GM19238 (cell line): ENCODE data around the gene HNRNPDL.
"Not testable (repeated sequence)": the region's sequence is repeated elsewhere in the genome, so short reads cannot be mapped to it uniquely, and the experiment has no call there.

Experiments
- DNase-seq: peaks from one replicate; pipeline ENCODE4 v3.0.0; 2011; ENCODE audit warnings: low spot score; ENCODE audit not compliant: insufficient read length

Gene HNRNPDL

GRCh38 chr4:82433791-82434190 lies 3.5 kb upstream of the HNRNPDL start:
- no peak for DNase-seq

DNA sequence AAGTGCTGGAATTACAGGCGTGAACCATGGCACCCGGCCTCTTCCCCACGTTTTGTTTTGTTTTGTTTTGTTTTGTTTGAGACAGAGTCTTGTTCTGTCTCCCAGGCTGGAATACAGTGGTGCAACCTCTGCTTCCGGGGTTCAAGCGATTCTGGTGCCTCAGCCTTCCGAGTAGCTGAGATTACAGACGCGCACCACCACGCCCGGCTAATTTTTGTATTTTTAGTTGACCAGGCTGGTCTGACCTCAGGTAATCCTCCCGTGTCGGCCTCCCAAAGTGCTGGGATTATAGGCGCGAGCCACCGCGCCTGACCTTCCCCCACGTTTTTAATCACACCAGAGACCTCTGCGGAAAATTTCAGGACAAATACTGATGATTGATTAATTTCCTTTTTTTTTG lies 2.3 kb upstream of the HNRNPDL start:
- no peak for DNase-seq

DNA sequence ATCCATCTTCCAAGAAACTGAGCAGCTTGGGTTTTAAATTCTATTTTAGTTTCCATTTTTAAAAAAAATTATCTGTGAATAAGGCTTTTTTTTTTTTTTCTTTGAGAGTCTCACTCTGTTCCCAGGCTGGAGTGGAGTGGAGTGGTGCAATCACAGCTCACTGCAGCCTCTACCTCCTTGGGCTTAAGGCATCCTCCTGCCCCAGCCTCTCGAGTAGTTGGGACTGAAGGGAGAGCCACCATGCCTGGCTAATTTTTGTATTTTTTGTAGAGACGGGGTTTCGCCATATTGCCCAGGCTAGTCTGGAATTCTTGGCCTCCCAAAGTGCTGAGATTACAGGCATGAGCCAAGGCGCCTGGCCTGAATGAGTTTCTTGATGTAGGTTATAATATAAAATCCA lies 1.6 kb upstream of the HNRNPDL start:
- DNase-seq = no peak

DNA sequence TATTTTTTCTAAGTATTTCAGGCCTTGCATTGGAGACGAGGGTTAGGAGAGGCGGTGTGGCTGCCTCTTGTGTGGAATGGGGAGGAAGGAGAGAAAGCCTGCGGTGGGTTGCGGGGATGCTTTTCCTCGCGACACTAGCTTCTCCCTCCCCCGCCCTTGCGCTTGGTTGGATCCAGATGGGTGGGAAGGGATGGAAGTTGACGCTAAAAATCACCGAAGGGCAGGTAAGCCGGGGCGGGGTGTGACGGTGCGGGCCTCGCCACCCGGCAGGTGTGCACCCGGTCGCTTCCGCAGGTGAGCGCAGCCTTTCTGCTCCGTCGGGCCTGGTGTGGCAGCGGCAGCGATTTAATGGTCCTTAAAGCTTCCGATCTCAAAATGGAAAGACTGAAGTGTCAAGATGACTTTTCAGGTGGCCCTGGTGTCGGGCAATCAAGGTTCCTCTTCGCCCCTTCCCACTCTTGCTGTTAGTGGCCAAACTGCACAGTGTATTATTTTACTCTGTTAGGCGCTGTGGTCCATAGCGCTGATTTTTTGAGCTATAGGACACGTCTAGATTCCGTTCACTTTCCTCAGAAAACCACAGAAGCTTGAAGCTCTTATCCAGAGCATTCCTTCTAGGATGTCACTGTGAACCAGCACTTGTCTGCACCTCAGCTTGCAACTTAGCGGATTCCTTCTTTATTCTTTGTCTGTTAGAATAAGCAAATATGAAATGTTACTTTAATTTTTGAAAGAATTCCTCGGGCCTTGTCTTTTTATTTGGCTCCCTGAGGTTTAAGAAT lies 893 bp upstream of the HNRNPDL start:
- peak; percentile 13 for DNase-seq

DNA sequence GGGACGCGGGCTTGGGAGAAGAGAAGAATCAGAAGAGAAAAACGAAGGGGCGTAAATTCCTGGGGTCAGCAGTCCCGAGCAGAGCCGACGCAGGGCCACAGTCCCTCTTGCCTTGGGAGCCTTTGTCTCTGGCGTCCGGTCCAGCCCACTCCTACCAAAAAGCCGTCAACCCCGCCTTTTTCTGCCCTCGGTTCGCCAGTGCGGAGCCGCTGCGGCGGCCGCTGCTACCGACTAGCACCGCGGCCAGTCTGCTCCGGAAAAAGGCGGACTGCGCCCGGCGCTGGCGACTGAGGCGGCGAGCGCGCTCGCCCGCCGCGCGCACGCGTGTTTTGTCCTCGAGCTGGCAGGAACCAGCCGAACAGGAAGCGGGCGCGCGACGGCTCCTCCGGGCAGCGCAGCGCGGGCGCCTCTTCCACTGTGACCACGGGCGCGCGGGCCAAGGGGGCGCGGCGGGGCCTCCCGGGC lies 502 bp downstream of the HNRNPDL start:
- no peak for DNase-seq

GRCh38 chr4:82428969-82429727 lies 1.1 kb downstream of the HNRNPDL start:
- peak; percentile 90 for DNase-seq

DNA sequence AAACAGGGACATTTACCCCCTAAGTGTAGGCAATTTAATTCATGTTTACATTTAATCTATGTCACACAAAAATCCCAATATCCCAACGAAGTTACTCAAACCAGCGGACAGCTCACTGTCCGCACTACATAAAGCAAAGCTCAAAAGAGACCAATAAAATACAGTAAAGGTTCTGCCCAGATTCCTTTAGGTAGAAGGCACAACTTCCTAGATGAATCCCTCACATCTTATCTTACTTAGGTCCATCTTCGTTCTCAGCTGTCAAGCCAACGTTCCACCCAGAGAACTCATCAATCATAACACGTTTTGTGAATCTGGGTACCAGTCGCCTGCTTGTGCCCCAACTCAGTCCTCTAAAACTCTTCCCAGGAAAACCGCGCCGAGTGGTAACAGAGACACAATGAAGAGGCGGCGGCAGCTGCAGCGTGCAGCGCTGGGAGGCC lies 1.7 kb downstream of the HNRNPDL start:
- no peak for DNase-seq

GRCh38 chr4:82425478-82425877 lies 4.8 kb downstream of the HNRNPDL start:
- no peak for DNase-seq

DNA sequence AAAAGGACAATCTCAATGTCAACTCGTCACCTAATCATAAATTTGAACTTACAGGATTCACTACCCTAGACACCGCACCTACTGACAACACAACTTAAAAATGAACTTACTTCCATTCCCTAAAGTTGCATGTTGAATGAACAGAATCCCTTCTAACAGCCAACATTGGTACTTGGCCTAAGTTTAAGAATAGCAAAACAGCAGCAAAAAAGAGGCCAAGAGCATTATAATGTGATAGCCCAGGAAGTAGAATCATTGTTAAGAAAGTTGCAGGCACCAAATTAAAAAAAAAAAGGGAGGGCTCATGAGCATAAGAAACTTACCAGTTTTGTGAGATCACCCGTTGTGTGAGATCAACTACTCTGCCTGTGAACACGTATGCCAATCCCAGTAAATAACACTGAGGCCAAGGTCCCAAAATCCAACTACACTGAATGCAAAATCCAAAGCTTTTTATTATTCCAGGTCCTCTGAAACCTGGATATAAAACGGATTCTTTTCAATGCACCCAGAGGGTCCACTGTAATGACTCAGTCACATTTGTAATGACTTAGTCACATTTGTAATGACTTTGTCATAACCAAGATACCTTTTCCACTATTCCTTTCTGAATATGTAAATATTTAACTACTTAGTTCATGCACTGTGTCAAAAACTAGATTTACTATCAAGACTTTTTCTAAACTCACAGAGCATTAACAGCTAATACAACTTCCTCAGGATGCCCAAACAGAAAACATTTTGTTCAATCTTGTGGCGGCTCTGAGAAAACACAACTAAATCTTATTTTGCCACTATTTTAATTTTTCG lies 6.8 kb downstream of the HNRNPDL start:
- DNase-seq = no peak

GRCh38 chr4:82422616-82423015 lies 7.6 kb downstream of the HNRNPDL start:
- DNase-seq = no peak

- no peak for DNase-seq
Observed at GRCh38 chr4:82421796-82422560, 8.3 kb downstream of the HNRNPDL start.

GRCh38 chr4:82419451-82419850 lies 10.8 kb downstream of the HNRNPDL start:
- no peak for DNase-seq

DNA sequence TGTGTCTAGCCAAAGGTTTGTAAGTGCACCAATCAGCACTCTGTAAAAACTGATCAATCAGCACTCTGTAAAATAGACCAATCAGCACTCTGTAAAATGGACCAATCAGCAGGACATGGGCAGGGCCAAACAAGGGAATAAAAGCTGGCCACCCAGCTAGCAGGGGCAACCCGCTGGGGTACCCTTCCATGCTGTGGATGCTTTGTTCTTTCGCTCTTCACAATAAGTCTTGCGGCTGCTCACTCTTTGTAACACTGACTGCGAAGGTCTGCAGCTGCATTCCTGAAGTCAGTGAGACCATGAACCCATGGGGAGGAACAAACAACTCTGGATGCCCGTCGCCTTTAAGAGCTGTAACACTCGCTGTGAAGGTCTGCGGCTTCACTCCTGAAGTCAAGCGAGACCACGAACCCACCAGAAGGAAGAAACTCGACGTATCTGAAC lies 14.3 kb downstream of the HNRNPDL start:
- no peak for DNase-seq

GRCh38 chr4:82415061-82415460 lies 15.2 kb downstream of the HNRNPDL start:
- DNase-seq = not testable (repeated sequence)

GRCh38 chr4:82403725-82404124 lies 26.5 kb downstream of the HNRNPDL start:
- no peak for DNase-seq

DNA sequence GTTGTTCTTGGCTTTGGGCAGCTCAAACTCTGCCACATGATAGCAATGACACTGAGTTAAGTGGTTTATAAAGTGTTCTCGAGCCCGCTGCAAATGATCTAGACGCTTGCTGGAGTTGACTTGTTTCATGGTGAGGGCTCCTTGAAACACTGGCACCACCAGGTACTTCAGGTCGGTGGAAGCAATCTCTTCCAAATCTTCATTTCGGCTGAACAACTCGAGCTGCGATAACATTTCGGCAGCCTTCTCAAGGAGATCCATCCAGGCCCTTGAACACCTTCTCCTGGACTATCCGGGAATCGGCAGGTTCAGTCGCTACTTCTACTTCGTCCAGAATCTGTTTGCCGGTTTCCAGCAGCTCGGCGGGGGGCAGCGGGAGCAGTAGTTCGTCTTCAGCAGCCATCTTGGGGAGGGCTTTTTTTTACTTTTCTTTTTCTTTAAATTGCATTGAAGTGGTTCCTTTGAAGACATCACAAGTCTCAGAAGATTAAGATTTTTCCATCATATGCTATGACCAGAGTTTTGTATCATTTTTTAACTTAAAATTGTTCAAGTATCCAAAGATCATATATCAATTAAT lies 28.0 kb downstream of the HNRNPDL start:
- no peak for DNase-seq

DNA sequence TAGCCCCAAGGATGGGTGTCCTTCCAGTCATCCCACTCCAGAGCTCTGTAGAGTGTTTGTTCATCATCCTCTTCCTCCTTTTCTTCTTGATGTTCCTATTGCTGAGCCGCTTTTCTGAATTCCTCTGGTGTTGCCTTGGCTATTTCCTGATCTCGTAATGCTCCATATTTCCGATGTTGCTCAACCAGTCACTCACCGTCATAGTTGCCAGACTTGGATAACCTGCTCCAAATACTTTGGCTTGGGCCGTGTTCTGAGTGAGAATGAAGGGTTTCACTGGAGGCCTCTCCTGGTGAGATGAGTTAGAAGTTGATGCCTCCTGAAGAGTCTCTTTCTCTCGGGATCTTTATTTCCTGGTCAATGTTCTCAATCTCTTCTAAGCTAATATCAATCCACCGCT lies 28.7 kb downstream of the HNRNPDL start:
- DNase-seq = no peak

- DNase-seq = no peak
Observed at GRCh38 chr4:82398263-82398662, 32.0 kb downstream of the HNRNPDL start.

- DNase-seq = no peak
Observed at GRCh38 chr4:82397527-82397926, 32.7 kb downstream of the HNRNPDL start.

DNA sequence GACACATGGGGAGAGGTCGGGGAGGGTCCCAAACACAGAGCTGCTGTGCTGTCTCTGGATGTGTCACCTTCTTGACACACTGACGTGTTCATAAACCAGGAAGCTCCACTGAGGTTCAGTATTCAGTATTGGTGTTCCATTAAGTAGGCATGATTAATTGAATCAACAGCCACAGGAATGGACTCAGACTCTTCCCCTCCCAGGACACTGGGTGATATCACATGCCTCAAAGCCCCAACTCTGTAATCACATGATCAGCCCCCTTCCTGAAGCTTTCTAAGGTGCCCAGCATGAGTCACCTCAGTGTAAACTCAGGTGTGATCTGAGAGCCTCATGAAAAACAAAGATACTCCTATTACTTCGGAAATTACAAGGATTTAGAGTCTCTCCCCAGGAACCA lies 35.4 kb downstream of the HNRNPDL start:
- no peak for DNase-seq

- DNase-seq = not testable (repeated sequence)
Observed at GRCh38 chr4:82390061-82390460, 40.2 kb downstream of the HNRNPDL start.
